Fibroblast of lung (primary cell): ENCODE results near the gene IP6K1. TPM values are rescaled to one million over a fixed set of nuclear protein-coding genes. Genes with fewer than 3 reads are reported as not detected.

Experiments
- DNase-seq, 2 donors: peaks; one replicate each; pipeline versions ENCODE4 v3.0.0 to v3.0.0-alpha.2; 2010; ENCODE audit warnings: low read depth in 2 of 2
- H2AFZ ChIP-seq: 2 replicates; pipeline ENCODE4 v1.5.1; 2012; ENCODE audit warnings: low read length, control low read depth, inconsistent platforms
- H3K27ac ChIP-seq: 2 replicates; pipeline ENCODE4 v1.5.1; 2011; ENCODE audit warnings: low read length, control low read depth; ENCODE audit not compliant: insufficient read depth
- H3K27me3 ChIP-seq: 2 replicates; pipeline ENCODE4 v1.5.1; 2011; ENCODE audit warnings: mild to moderate bottlenecking, low read length; ENCODE audit not compliant: control insufficient read depth, insufficient read depth
- H3K36me3 ChIP-seq: 2 replicates; pipeline ENCODE4 v1.5.1; 2011; ENCODE audit warnings: low read length; ENCODE audit not compliant: control insufficient read depth, insufficient read depth
- H3K4me1 ChIP-seq: 2 replicates; pipeline ENCODE4 v1.5.1; 2011; ENCODE audit warnings: low read length; ENCODE audit not compliant: control insufficient read depth, insufficient read depth; ENCODE audit errors: extremely low read depth
- H3K4me2 ChIP-seq: 2 replicates; pipeline ENCODE4 v1.5.1; 2011; ENCODE audit warnings: low read length, control low read depth; ENCODE audit not compliant: insufficient read depth; ENCODE audit errors: extremely low read depth
- H3K4me3 ChIP-seq, 4 experiments: fragments of 200-600 bp in 1 of 4; sonication (generic) in 1 of 4; replicated peaks in 1 of 4; 2 replicates each; pipeline ENCODE4 v1.5.1; 2011 to 2016; ENCODE audit warnings: low read length in 4 of 4, low read depth in 3 of 4, mild to moderate bottlenecking in 3 of 4, control low read depth in 2 of 4, inconsistent platforms in 1 of 4, mixed read lengths in 1 of 4; ENCODE audit not compliant: insufficient read depth in 1 of 4; ENCODE audit errors: control extremely low read depth in 1 of 4
- H3K79me2 ChIP-seq: 2 replicates; pipeline ENCODE4 v1.5.1; 2012; ENCODE audit warnings: mild to moderate bottlenecking, low read length, inconsistent platforms; ENCODE audit not compliant: control insufficient read depth, insufficient read depth
- H3K9ac ChIP-seq: 2 replicates; pipeline ENCODE4 v1.5.1; 2011; ENCODE audit warnings: mild to moderate bottlenecking, low read length, control low read depth; ENCODE audit not compliant: insufficient read depth
- H3K9me3 ChIP-seq: 2 replicates; pipeline ENCODE4 v1.5.1; 2012; ENCODE audit warnings: low read depth, low read length; ENCODE audit not compliant: control insufficient read depth, insufficient read depth
- H4K20me1 ChIP-seq: 2 replicates; pipeline ENCODE4 v1.5.1; 2011; ENCODE audit warnings: low read length; ENCODE audit not compliant: control insufficient read depth, insufficient read depth; ENCODE audit errors: extremely low read depth
- CTCF ChIP-seq, 2 donors: IDR thresholded peaks in 1 of 2; conservative IDR thresholded peaks in 1 of 2; 1 replicate in 1 of 2; 2 replicates in 1 of 2; pipeline ENCODE4 v1.5.1; 2011 to 2012; ENCODE audit warnings: low read length in 2 of 2, control low read depth in 1 of 2, inconsistent platforms in 1 of 2, low read depth in 1 of 2, mild to moderate bottlenecking in 1 of 2
- EZH2 ChIP-seq: IDR thresholded peaks from 2 replicates; pipeline ENCODE4 v1.5.1; 2012; ENCODE audit warnings: low read length, control low read depth, mild to moderate bottlenecking; ENCODE audit errors: missing control alignments
- polyA plus RNA-seq, 2 donors: library from polyadenylated mRNA; depleted of rRNA in 1 of 2; stranded (reverse) in 1 of 2; unstranded in 1 of 2; fragments of >200 nt; gene quantifications; 2 replicates each; pipeline ENCODE4 v1.2.1, GENCODE V29; 2011 to 2012; ENCODE audit warnings: missing spikeins in 1 of 2
- total RNA-seq: library from RNA; depleted of rRNA; stranded (reverse); fragments of >200 nt; gene quantifications from 2 replicates; pipeline ENCODE4 v1.2.1, GENCODE V29; 2014

The IP6K1 gene
- total and polyA plus RNA-seq, 2 donors (not counting 1 experiment from before 2014, with no cell fraction given): 30.2 to 45.4 TPM

- Histone ChIP-seq H3K79me2 (no peaks in the 10 kb centered on the region), H3K4me3 (peak within 1 kb of the TSS; percentile 71 to 87 (median 84)), H3K9ac (peak within 1 kb of the TSS; percentile 81), H2AFZ (peak within 1 kb of the TSS; percentile 95), H3K9me3 (no peaks in the 10 kb centered on the region), H3K27me3 (no peaks in the 10 kb centered on the region), H4K20me1 (no peaks in the 10 kb centered on the region), H3K4me2 (peak within 1 kb of the TSS; percentile 93), H3K36me3 (no peaks in the 10 kb centered on the region), H3K4me1 (peaks cover 32% of the 10 kb centered on the region), H3K27ac (peak within 1 kb of the TSS; percentile 77)
- peak; percentile 61 to 85 for TF ChIP-seq CTCF (conservative IDR thresholded peaks at IDR 0.05 in 1 of 2, IDR thresholded peaks at IDR 0.05 in 1 of 2; ENCODE audit: low read depth in 1 of 2, low read length in 2 of 2)
- TF ChIP-seq EZH2: no peak
- peak; percentile 67 to 79 for DNase-seq
Measured at GRCh38 chr3:49802719-49803464, 16.6 kb upstream of the IP6K1 start, which contains the start of gene INKA1. INKA1 (plus strand) TSS chr3:49803261; CDS start chr3:49803393, 132 bp downstream.

DNA sequence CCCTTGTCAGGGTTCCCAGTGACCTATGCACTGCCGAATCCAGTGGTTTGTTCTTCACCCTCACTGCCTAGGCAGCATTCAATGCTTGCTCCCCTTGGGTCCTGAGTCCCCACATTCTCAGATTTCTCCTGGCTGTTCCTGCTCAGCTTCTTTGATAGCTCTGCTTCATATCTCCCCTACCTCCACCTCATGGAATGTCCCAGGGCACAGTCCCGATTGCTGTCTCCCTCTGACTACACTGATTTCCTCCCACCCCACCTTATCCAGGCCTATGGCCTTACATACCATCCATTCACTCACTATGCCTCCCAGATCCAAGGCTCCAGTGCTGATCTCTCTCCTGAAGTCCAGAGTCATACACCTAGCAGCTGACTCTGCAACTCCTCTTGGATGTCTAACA, 14.8 kb upstream of the IP6K1 start:
- Histone ChIP-seq H3K9ac (no peak overlapping the region), H3K79me2 (no peaks in the 10 kb centered on the region), H3K4me3 (no peak overlapping the region), H2AFZ (no peak overlapping the region), H3K4me2 (no peak overlapping the region), H3K27me3 (no peaks in the 10 kb centered on the region), H3K27ac (no peak overlapping the region), H3K4me1 (peaks cover 26% of the 10 kb centered on the region), H4K20me1 (no peaks in the 10 kb centered on the region), H3K36me3 (no peaks in the 10 kb centered on the region), H3K9me3 (no peaks in the 10 kb centered on the region)
- TF ChIP-seq CTCF (conservative IDR thresholded peaks at IDR 0.05 in 1 of 2, IDR thresholded peaks at IDR 0.05 in 1 of 2; ENCODE audit: low read depth in 1 of 2, low read length in 2 of 2): no peak
- TF ChIP-seq EZH2: no peak
- DNase-seq: no peak

- TF ChIP-seq CTCF (conservative IDR thresholded peaks at IDR 0.05 in 1 of 2, IDR thresholded peaks at IDR 0.05 in 1 of 2; ENCODE audit: low read depth in 1 of 2, low read length in 2 of 2): no peak
- TF ChIP-seq EZH2: no peak
- H3K27me3 ChIP-seq: no peaks in the 10 kb centered on the region
- DNase-seq: peak; percentile 45 to 67
- H3K9me3 ChIP-seq: no peaks in the 10 kb centered on the region
- peaks cover 15% of the 10 kb centered on the region for H3K4me1 ChIP-seq
- no peaks in the 10 kb centered on the region for H3K36me3 ChIP-seq
- peak within 1 kb of the TSS; percentile 42 for H3K4me2 ChIP-seq
- no peaks in the 10 kb centered on the region for H4K20me1 ChIP-seq
- no peak within 1 kb of the TSS for H3K27ac ChIP-seq
- H3K79me2 ChIP-seq: no peaks in the 10 kb centered on the region
- no peak within 1 kb of the TSS for H3K4me3 ChIP-seq
- no peak within 1 kb of the TSS for H3K9ac ChIP-seq
- no peak within 1 kb of the TSS for H2AFZ ChIP-seq
Measured at GRCh38 chr3:49799761-49800160, 13.4 kb upstream of the IP6K1 start, which contains the start of gene CDHR4. CDHR4 (minus strand) TSS chr3:49799873; CDS start chr3:49799812, 61 bp downstream.
